NCI-H1417 treated with DMSO at 0.1 percent for 48 hours (cell line): ENCODE data around the gene CES4A.
A peak's percentile ranks its signal among the peaks of the same experiment; 100 is the strongest.
"Not testable (repeated sequence)": the region's sequence is repeated elsewhere in the genome, so short reads cannot be mapped to it uniquely, and the experiment has no call there.

Experiments used
- DNase-seq: peaks from one replicate; lab custom pipeline; 2025; lab: John Stamatoyannopoulos, UW

Gene CES4A

GRCh38 chr16:66991545-66992077, 3.2 kb downstream of the CES4A start:
- no peak for DNase-seq

GRCh38 chr16:66993558-66993957, 5.2 kb downstream of the CES4A start:
- not testable (repeated sequence) for DNase-seq

GRCh38 chr16:66996324-66996982, 8.1 kb downstream of the CES4A start:
- DNase-seq: no peak

- no peak for DNase-seq
These were observed 8.6 kb downstream of the CES4A start for GRCh38 chr16:66996983-66997358.

- no peak for DNase-seq
These were observed 12.3 kb downstream of the CES4A start for GRCh38 chr16:67000384-67001351.

- no peak for DNase-seq
These were observed 13.3 kb downstream of the CES4A start for GRCh38 chr16:67001726-67002125.

- no peak for DNase-seq
These were observed 18.7 kb downstream of the CES4A start for GRCh38 chr16:67006930-67007658.

GRCh38 chr16:67009158-67009557, 20.8 kb downstream of the CES4A start:
- no peak for DNase-seq

GRCh38 chr16:67011274-67011673, 22.9 kb downstream of the CES4A start:
- no peak for DNase-seq

GRCh38 chr16:67013233-67013822, 24.9 kb downstream of the CES4A start:
- DNase-seq: no peak

- DNase-seq: no peak
These were observed 25.6 kb downstream of the CES4A start for GRCh38 chr16:67013823-67014633.

GRCh38 chr16:67014634-67015312, 26.4 kb downstream of the CES4A start:
- no peak for DNase-seq

GRCh38 chr16:67015313-67015731, 26.9 kb downstream of the CES4A start:
- DNase-seq: no peak

GRCh38 chr16:67016143-67016542, 27.8 kb downstream of the CES4A start:
- DNase-seq: no peak

- no peak for DNase-seq
These were observed 28.5 kb downstream of the CES4A start for GRCh38 chr16:67016681-67017420.

GRCh38 chr16:67017421-67017750, 29.0 kb downstream of the CES4A start:
- DNase-seq: no peak

- peak; percentile 52 for DNase-seq
These were observed 29.6 kb downstream of the CES4A start for GRCh38 chr16:67017810-67018488.

- DNase-seq: no peak
These were observed 30.8 kb downstream of the CES4A start for GRCh38 chr16:67019171-67019570.

- no peak for DNase-seq
These were observed 32.9 kb downstream of the CES4A start for GRCh38 chr16:67021321-67021720.
